HUES64 (cell line): ENCODE results near the gene RELN.

Source experiments
- H3K27ac ChIP-seq: 2 replicates; pipeline ENCODE4 v1.7.0; 2013; ENCODE audit warnings: low read depth, low read length, inconsistent platforms
- H3K27me3 ChIP-seq: 2 replicates; pipeline ENCODE4 v1.6.1; 2013; ENCODE audit warnings: mild to moderate bottlenecking, low read length; ENCODE audit not compliant: insufficient read depth
- H3K36me3 ChIP-seq: 2 replicates; pipeline ENCODE4 v1.6.1; 2013; ENCODE audit warnings: mild to moderate bottlenecking, low read length; ENCODE audit not compliant: insufficient read depth
- H3K4me1 ChIP-seq: 2 replicates; pipeline ENCODE4 v1.6.1; 2013; ENCODE audit warnings: mild to moderate bottlenecking, low read length, moderate library complexity; ENCODE audit not compliant: insufficient read depth
- H3K4me3 ChIP-seq: 2 replicates; pipeline ENCODE4 v1.5.1; 2013; ENCODE audit warnings: mild to moderate bottlenecking, low read length, moderate library complexity
- H3K9ac ChIP-seq: 2 replicates; pipeline ENCODE4 v1.6.1; 2013; ENCODE audit warnings: mild to moderate bottlenecking, low read depth, low read length
- H3K9me3 ChIP-seq: 2 replicates; pipeline ENCODE4 v1.6.1; 2013; ENCODE audit warnings: low read depth, low read length; ENCODE audit not compliant: insufficient read depth
- WGBS: fragments of 150-250, 120-280 bp; methylation state at CpG from one replicate; pipeline ENCODE4 v1.1.7; 2013; ENCODE audit warnings: missing lambda C conversion rate; 5-methylcytosine and 5-hydroxymethylcytosine counted together

Gene RELN

DNA sequence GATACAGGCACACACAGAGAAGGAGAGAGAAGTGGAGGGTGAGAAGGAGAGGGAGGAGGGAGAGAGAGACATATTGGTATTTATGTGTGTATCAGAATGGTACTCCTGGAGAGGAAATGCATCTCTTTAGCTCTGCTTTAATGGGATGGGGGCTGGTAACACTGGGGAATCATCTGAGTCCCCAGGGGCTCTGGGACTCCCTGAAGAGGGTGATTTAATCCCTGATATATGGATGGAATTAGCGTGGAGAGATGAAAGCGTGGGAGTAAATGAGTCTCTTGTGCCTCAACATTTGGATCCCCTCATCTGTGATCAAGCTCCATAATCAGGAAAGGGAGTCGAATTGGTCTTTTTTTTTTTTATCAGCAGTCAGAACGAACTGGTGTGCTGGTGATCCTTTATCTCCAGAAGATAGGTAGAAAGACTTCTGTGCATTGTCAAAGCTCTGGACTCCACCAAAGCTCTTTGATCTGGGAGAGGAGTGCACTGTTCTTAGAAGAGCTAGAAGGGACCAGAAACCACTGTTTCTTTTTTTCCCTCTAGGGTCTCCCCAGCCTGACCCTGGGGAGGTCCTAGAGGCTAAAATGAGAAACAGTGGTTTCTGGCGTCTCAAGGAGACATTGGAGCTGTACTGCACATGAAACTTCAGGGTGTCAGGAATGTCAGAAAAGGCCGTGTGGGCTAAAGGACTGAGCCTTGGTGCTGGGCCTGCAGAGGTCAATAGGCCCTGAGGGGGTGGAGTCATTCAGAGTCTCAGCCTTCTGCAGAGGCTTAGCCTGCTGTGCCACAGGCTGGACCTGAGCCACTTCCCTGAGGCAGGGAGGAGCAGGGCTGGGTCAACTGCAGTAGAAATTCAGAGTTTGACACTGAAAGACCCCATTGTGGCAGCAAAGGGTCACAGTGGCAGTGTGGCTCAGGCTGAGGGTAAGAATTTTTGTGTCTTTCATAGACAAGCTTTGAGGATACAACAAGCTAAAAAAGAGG, 309.0 kb downstream of the RELN start:
- Histone ChIP-seq H3K4me1 (no peaks in the 10 kb centered on the region), H3K36me3 (no peaks in the 10 kb centered on the region), H3K27me3 (no peaks in the 10 kb centered on the region), H3K4me3 (no peak overlapping the region), H3K27ac (no peak overlapping the region), H3K9ac (no peak overlapping the region), H3K9me3 (no peaks in the 10 kb centered on the region)
- 80% methylated on average over 6 of the region's 6 CpGs for WGBS

DNA sequence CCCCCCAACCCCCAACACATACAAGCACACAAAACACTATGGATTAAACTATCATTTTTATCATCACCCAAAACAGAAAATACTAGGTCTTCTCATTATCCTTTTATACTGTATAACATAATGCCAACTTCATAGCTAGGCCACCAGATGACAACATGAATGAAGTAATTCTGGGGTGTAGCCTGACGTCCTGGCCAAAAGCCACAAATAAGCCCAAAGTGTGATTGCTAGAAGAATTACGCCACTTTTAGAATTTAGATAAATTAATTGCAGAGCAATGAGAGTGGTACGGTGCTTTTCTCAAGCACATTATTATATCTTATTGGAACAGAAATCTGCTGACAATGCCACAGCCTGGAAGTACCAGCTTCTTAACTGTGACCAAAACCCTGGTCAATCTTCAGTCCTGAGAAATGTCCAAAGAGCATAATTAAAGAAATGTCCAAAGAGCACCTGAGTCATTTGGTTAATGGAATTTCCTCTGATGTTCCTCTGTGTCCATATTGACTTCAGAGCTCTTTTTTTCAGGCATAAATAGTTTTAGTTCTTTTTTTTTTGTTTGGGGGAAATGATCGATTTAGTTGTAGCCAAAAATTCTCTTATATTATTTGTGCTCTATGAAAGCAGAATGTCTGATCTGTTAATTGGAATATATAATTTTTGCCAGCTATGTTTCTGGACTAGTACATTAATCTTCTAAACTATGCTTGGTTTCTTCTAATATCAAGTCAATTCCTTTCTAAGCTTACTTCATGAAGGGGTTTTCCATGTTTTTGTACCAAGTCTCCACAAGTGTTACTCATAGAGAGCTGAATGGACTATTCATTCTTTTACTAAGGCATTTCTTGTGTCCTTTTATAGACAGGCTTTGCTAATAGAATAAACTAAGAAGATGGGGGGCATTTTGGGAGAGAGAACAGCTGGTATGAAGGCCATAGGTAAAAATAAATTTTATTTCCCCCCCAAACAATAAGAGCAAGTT, 310.0 kb downstream of the RELN start:
- H3K36me3 ChIP-seq: no peaks in the 10 kb centered on the region
- H3K9ac ChIP-seq: no peak overlapping the region
- H3K4me1 ChIP-seq: no peaks in the 10 kb centered on the region
- no peaks in the 10 kb centered on the region for H3K9me3 ChIP-seq
- WGBS: 92% methylated on average over 3 of the region's 4 CpGs
- H3K27me3 ChIP-seq: no peaks in the 10 kb centered on the region
- H3K27ac ChIP-seq: no peak overlapping the region
- H3K4me3 ChIP-seq: no peak overlapping the region

DNA sequence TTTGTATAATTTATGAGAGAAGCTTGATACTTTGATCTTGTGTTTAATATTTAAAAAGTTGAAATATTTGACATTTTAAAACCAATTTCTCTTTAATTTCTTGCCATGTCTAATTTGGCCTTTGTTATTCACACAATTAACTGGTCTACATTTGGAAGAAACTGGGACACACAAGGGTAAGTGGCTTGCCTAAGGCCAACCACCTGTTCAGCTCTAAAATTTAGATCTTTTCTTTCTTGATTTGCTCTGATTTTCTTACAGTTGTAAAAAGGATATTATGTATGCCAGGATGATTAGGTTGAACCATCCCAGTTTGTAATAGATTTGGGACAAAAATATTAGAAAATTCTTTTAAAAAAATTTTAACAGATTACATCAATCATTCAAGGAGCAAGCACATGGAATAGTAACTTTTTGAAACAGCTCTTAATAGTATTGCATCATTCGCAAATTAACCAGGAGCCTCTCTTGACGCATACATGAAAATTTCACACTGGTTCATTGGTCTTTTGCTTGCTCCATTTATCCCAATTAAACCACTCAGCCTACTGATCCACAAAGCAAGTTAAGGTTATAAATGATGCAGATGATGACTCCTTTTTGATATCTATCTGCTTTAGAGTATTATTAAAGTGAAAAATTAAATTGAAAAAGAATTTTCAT, 321.0 kb downstream of the RELN start:
- Histone ChIP-seq H3K36me3 (no peaks in the 10 kb centered on the region), H3K4me3 (no peak overlapping the region), H3K9ac (no peak overlapping the region), H3K27ac (no peak overlapping the region), H3K9me3 (no peaks in the 10 kb centered on the region), H3K4me1 (no peaks in the 10 kb centered on the region), H3K27me3 (no peaks in the 10 kb centered on the region)
- 97% methylated on average over 2 of the region's 2 CpGs for WGBS

DNA sequence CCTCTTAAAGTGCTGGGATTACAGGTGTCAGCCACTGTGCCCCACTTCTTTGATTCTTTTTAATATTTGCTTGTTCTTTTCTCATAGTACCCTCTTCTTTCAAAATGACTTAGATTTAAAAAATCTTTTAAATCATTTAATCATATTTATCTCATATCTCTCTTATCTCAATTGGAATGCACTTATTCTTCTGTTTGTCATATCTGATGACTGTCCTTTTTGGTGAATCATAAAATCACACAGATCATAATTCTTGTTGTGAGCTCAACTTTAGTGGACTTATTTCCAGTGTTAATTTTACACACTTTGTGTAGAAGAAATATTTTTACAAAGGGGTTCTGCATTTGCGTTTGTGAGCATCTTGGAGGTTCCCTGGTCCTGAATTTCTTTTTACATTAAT, 323.1 kb downstream of the RELN start:
- peaks cover under 1% of the 10 kb centered on the region; the same call in 1 of the 2 replicates for H3K4me1 ChIP-seq
- H3K27me3 ChIP-seq: no peaks in the 10 kb centered on the region
- H3K9ac ChIP-seq: no peak overlapping the region
- H3K4me3 ChIP-seq: no peak overlapping the region
- no peak overlapping the region for H3K27ac ChIP-seq
- H3K9me3 ChIP-seq: no peaks in the 10 kb centered on the region
- no peaks in the 10 kb centered on the region for H3K36me3 ChIP-seq
- WGBS: no CpG with 5 or more reads among the region's 1 CpG

DNA sequence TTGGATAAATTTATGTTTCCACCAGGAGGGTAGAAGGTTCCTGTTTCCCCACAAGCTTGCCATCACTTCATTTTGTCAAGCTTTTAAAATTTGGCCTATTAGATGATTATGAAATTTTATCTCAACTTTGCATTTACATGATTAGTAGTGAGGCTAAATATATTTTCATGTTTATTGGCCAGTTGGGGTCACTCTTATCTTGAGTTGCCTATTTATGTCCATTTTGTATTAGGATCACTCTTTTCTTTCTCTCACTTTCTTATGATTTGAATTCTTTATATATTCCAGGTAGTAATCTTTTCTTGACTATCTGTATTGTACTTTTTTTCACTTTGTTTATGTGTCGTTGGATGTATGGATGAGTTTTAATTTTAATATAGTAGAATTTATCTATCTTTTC, 324.9 kb downstream of the RELN start:
- H3K27ac ChIP-seq: no peak overlapping the region
- no peaks in the 10 kb centered on the region for H3K9me3 ChIP-seq
- no peak overlapping the region for H3K9ac ChIP-seq
- no peak overlapping the region for H3K4me3 ChIP-seq
- peaks cover 12% of the 10 kb centered on the region for H3K4me1 ChIP-seq
- H3K36me3 ChIP-seq: no peaks in the 10 kb centered on the region
- no CpG with 5 or more reads among the region's 1 CpG for WGBS
- no peaks in the 10 kb centered on the region for H3K27me3 ChIP-seq

DNA sequence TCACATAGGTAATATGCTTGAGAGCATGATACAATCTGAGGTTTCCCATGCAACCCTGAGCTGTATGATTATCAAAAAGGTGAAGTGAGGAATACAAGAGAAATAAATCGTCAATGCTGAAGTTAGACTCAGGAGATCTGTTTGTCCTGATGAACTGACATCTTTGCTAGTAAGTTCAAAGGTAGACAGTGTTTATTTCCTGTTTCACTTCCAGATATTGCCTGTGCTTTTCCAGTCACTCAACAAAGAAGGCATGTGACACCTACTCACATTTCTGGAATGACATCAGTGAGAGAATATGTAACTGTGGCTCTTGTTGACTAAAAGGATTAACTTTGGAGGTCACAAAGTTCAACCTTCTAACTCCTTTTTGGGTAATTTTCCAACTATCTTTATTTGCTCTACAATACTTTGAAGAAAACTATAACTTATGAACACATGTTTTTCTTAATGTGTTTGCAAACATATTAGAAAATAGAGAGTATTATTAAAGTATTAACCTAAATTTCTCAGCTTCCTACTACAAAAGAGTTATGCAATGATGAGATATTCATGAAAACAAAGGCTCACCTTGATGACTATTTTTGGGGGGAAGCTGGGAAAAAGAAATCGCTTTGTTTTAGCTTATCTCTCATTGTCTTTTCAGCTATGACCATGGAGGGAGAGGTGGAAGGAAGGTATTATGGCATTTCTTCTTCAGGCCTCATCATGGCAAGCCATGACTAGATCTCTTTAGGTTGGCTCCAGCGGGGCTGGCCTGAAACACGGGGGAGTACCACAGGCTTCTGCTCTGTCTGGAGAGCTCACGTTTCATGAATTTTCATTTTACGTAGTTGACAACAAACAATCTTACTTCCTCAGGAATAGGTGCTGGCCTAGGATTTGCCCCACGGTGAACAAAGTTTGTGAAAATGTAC, 328.7 kb downstream of the RELN start:
- 93% methylated on average over 7 of the region's 7 CpGs for WGBS
- Histone ChIP-seq H3K27ac (no peak overlapping the region; the same call in 1 of the 2 replicates), H3K4me1 (peaks cover 12% of the 10 kb centered on the region)

DNA sequence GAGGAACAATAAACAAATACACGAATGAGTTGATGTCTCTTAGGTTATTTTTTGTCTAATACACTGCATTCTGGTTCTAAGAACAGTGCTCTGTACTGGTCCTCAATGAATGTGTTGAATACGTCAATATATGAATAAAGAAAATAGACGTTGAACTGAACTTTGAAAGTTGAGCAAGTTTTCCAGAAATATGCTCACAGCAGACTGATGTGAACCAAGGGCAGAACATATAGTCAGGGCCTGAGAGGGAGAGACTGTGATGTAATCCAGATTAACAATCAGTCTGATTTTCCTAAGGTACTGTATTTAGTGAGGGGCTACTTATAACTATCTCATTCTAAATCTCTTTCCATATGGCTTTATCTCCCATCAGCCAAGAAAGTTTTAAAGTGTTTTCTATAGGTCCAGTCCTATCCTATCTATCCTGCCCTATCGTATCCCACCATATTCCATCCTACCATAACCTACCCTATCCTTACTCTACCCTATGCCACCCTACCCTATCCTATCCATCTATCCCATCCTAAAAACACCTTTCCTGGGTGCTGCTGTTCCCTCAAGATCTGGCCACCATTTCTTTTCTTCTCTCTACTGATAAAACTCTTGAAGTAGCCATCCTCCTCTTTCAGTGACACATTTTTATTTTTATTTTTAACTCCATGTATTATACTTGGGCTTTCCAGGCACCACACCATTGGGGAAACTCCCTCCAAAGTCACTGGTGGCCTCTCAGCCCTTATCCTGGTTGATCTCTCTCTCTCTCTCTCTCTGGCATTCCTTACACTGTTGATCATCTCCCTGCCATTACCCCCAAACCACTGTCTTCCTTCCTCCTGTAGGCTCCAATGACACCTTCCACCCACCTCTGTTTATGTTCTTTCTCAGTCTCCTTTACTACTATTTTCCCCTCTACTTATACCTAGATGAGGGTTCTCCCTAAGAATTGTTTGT, 331.1 kb downstream of the RELN start:
- WGBS: 93% methylated on average over 4 of the region's 4 CpGs
- Histone ChIP-seq H3K4me1 (peaks cover 12% of the 10 kb centered on the region), H3K27ac (no peak overlapping the region), H3K36me3 (no peaks in the 10 kb centered on the region), H3K27me3 (no peaks in the 10 kb centered on the region), H3K4me3 (no peak overlapping the region), H3K9ac (no peak overlapping the region), H3K9me3 (no peaks in the 10 kb centered on the region)

More for the DNA sequence above, 328.7 kb downstream of the RELN start:
- no peaks in the 10 kb centered on the region for H3K36me3 ChIP-seq
- no peak overlapping the region for H3K9ac ChIP-seq
- no peaks in the 10 kb centered on the region for H3K9me3 ChIP-seq
- H3K4me3 ChIP-seq: no peak overlapping the region
- no peaks in the 10 kb centered on the region for H3K27me3 ChIP-seq

DNA sequence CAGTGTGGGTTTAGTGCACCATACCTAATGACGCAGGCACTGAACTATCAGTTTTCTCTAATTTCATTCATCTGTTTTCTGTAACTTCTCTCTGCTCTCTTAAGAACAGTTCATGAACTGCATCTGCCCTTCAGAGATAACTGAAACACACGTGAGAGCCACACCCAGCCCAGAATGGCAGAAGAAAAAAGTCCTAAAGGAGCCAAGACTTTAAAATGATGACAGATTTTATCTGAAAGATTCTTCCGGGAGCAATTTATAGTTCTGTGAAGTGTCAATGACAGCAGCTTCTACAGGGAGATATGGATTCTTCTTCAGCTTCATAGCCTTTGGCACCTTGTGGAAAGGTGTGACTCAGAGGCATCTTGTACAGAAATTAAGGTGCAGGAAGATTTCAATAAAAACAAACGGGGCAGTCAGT, 332.0 kb downstream of the RELN start:
- Histone ChIP-seq H3K9ac (no peak overlapping the region), H3K27me3 (no peaks in the 10 kb centered on the region), H3K4me1 (peaks cover 12% of the 10 kb centered on the region), H3K36me3 (no peaks in the 10 kb centered on the region), H3K4me3 (no peak overlapping the region), H3K27ac (no peak overlapping the region), H3K9me3 (no peaks in the 10 kb centered on the region)
- WGBS: 89% methylated on average over 3 of the region's 4 CpGs

DNA sequence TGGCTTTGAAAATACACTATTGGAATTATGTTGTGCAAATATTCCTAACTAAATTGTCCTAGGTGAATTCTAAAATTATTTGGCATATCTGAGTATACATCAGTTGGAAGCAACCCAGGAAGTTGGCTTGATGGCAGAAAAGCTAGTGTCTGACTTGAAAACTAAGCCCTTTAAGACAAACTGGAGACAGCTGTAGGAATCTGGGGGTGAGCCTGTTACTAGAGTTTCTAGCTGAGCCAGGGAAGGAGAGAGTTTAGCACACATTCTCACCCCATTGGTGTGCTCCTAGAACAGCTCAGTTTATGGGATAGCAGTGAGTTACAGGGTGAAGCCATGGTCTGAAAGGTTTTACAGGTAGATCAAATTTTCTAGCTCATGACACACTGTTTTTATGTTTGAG, 333.2 kb downstream of the RELN start:
- Histone ChIP-seq H3K9me3 (no peaks in the 10 kb centered on the region), H3K27ac (no peak overlapping the region), H3K9ac (no peak overlapping the region), H3K27me3 (no peaks in the 10 kb centered on the region), H3K4me1 (peaks cover 19% of the 10 kb centered on the region), H3K4me3 (no peak overlapping the region), H3K36me3 (no peaks in the 10 kb centered on the region)
